Keratinocyte (primary cell): Measurements from ENCODE around the gene DBP. TPM values are rescaled to one million over a fixed set of nuclear protein-coding genes. Genes with fewer than 3 reads are reported as not detected.

Experiments
- DNase-seq: peaks from one replicate; pipeline ENCODE4 v3.0.0-alpha.2; 2011; ENCODE audit warnings: low read depth, missing footprints, low spot score
- FAIRE-seq: peaks from 2 replicates; lab custom pipeline; 2011; peaks lifted over from hg19 to GRCh38; lab: Jason Lieb, UNC
- H2AFZ ChIP-seq: 2 replicates; pipeline ENCODE4 v1.6.0; 2012; ENCODE audit warnings: low read length, control low read depth, inconsistent platforms; ENCODE audit not compliant: control insufficient read depth
- H3K27ac ChIP-seq: 2 replicates; pipeline ENCODE4 v1.5.1; 2011; ENCODE audit warnings: low read length; ENCODE audit not compliant: control insufficient read depth, insufficient read depth
- H3K27me3 ChIP-seq: 3 replicates; pipeline ENCODE4 v1.6.0; 2011; ENCODE audit warnings: low read length; ENCODE audit not compliant: control insufficient read depth, insufficient read depth; ENCODE audit errors: extremely low read depth
- H3K36me3 ChIP-seq, 2 experiments: 2 replicates in 1 of 2; 3 replicates in 1 of 2; pipeline ENCODE4 v1.5.1; 2011; ENCODE audit warnings: low read length in 2 of 2, mild to moderate bottlenecking in 1 of 2; ENCODE audit not compliant: control insufficient read depth in 2 of 2, insufficient read depth in 2 of 2; ENCODE audit errors: extremely low read depth in 1 of 2
- H3K4me1 ChIP-seq: 3 replicates; pipeline ENCODE4 v1.5.1; 2011; ENCODE audit warnings: low read length; ENCODE audit not compliant: control insufficient read depth, insufficient read depth; ENCODE audit errors: extremely low read depth
- H3K4me2 ChIP-seq: 3 replicates; pipeline ENCODE4 v1.6.0; 2011; ENCODE audit warnings: low read depth, low read length; ENCODE audit not compliant: control insufficient read depth, insufficient read depth; ENCODE audit errors: extremely low read depth
- H3K4me3 ChIP-seq, 3 experiments: fragments of 200-600 bp in 1 of 3; sonication (generic) in 1 of 3; 2 replicates in 2 of 3; 3 replicates in 1 of 3; pipeline ENCODE4 v1.5.1; 2011 to 2016; ENCODE audit warnings: low read length in 3 of 3, mild to moderate bottlenecking in 3 of 3, control low read depth in 2 of 3, inconsistent platforms in 1 of 3, low read depth in 1 of 3, mixed read lengths in 1 of 3, mixed run types in 1 of 3, moderate library complexity in 1 of 3; ENCODE audit not compliant: control insufficient read depth in 2 of 3, insufficient read depth in 2 of 3; ENCODE audit errors: extremely low read depth in 1 of 3
- H3K79me2 ChIP-seq: 2 replicates; pipeline ENCODE4 v1.6.0; 2012; ENCODE audit warnings: low read length; ENCODE audit not compliant: control insufficient read depth, insufficient read depth
- H3K9ac ChIP-seq: 3 replicates; pipeline ENCODE4 v1.6.0; 2011; ENCODE audit warnings: low read length; ENCODE audit not compliant: control insufficient read depth, insufficient read depth; ENCODE audit errors: extremely low read depth
- H3K9me1 ChIP-seq: 3 replicates; pipeline ENCODE4 v1.6.0; 2011; ENCODE audit warnings: low read length; ENCODE audit not compliant: control insufficient read depth, insufficient read depth; ENCODE audit errors: extremely low read depth
- H3K9me3 ChIP-seq: 2 replicates; pipeline ENCODE4 v1.5.1; 2012; ENCODE audit warnings: low read depth, low read length; ENCODE audit not compliant: control insufficient read depth
- H4K20me1 ChIP-seq: 3 replicates; pipeline ENCODE4 v1.6.0; 2011; ENCODE audit warnings: low read length; ENCODE audit not compliant: control insufficient read depth, insufficient read depth; ENCODE audit errors: extremely low read depth
- CTCF ChIP-seq, 3 experiments: IDR thresholded peaks in 1 of 3; conservative IDR thresholded peaks in 1 of 3; optimal IDR thresholded peaks in 1 of 3; 2 replicates in 2 of 3; 3 replicates in 1 of 3; pipeline versions ENCODE3 to v1.5.1; 2011; ENCODE audit warnings: low read length in 3 of 3, mild to moderate bottlenecking in 3 of 3, moderate library complexity in 2 of 3, control low read depth in 1 of 3, inconsistent platforms in 1 of 3; ENCODE audit not compliant: insufficient read depth in 2 of 3; ENCODE audit errors: extremely low read depth in 1 of 3
- EZH2 ChIP-seq: IDR thresholded peaks from one replicate; pipeline ENCODE4 v1.6.1; 2012; ENCODE audit warnings: inconsistent platforms, mild to moderate bottlenecking, low read length, moderate library complexity
- dilution Hi-C: fragments of 300-500 bp; cut with MboI; formaldehyde crosslinking; loops from one replicate; pipeline ENCODE4 v1.7.0; 2020; ENCODE audit warnings: low sequenced_read_pairs; ENCODE audit not compliant: extremely low pct_ligation_motif_present
- polyA plus RNA-seq, 5 experiments: library from polyadenylated mRNA; depleted of rRNA in 3 of 5; stranded (reverse) in 3 of 5; stranded (forward) in 1 of 5; unstranded in 1 of 5; fragments of >200 nt; gene quantifications; 1 replicate in 1 of 5; 2 replicates in 3 of 5; 3 replicates in 1 of 5; pipeline versions ENCODE4 v1.2.1 to v1.2.3, GENCODE V29; 2011 to 2012; ENCODE audit warnings: missing spikeins in 2 of 5, low read depth in 1 of 5, low replicate concordance in 1 of 5

DBP gene
- polyA plus RNA-seq, 1 donor (not counting 4 experiments of a cell fraction or from before 2014, with no cell fraction given) = 1.0 TPM

DNA sequence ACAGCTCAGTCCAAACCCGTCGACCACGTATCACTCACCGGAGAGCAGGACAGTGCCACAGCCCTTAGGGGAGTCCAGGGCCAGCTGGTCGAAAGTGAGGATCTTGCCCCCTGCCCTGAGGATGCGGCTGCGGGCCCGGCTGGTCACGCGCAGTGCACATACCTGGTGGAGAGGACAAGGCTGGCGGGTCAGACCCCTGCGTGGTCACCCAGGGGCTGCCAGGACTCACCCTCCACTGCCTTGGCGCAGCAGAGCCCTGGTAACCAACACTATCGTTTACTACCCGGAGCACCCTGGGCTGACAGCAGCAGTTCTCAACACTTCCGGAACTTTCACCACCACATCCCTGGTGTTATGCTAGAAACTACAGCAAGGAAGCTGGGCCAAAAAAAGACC is 21.1 kb downstream of the DBP start:
- H3K4me2 ChIP-seq = peak overlapping the region; percentile 95
- H3K4me3 ChIP-seq = peak overlapping the region in 1 of 3 experiments; percentile 19

GRCh38 chr19:48615231-48616040 is 21.7 kb downstream of the DBP start:
- peak overlapping the region; percentile 98 for H3K9ac ChIP-seq
- peaks cover 5% of the 10 kb centered on the region for H3K9me1 ChIP-seq
- peaks cover 20 to 36% of the 10 kb centered on the region in 2 experiments for H3K36me3 ChIP-seq
- H3K79me2 ChIP-seq = peaks cover 39% of the 10 kb centered on the region
- peaks cover 40% of the 10 kb centered on the region for H3K4me1 ChIP-seq
- no peak for FAIRE-seq
- no peak for DNase-seq
- H3K27ac ChIP-seq = no peak overlapping the region
- no peak overlapping the region for H2AFZ ChIP-seq
- no peaks in the 10 kb centered on the region for H3K9me3 ChIP-seq
- TF ChIP-seq EZH2 (no peak), CTCF (optimal IDR thresholded peaks at IDR 0.05 in 1 of 3, IDR thresholded peaks at IDR 0.05 in 1 of 3, conservative IDR thresholded peaks at IDR 0.05 in 1 of 3; ENCODE audit: extremely low read depth in 1 of 3, insufficient read depth in 2 of 3, low read length in 3 of 3) (no peak)
- peaks cover 32% of the 10 kb centered on the region for H4K20me1 ChIP-seq
- dilution Hi-C loops = no loop called here
- peak overlapping the region in 1 of 3 experiments; percentile 19 for H3K4me3 ChIP-seq
- no peaks in the 10 kb centered on the region for H3K27me3 ChIP-seq
- peak overlapping the region; percentile 95 for H3K4me2 ChIP-seq

More for the DNA sequence above, 21.1 kb downstream of the DBP start:
- Histone ChIP-seq H3K36me3 (peaks cover 20 to 36% of the 10 kb centered on the region in 2 experiments), H3K4me1 (peaks cover 40% of the 10 kb centered on the region), H4K20me1 (peaks cover 32% of the 10 kb centered on the region), H3K79me2 (peaks cover 39% of the 10 kb centered on the region), H3K9me3 (no peaks in the 10 kb centered on the region), H2AFZ (no peak overlapping the region), H3K9ac (peak overlapping the region; percentile 98), H3K27ac (no peak overlapping the region), H3K27me3 (no peaks in the 10 kb centered on the region), H3K9me1 (peaks cover 5% of the 10 kb centered on the region)
- DNase-seq = no peak
- TF ChIP-seq CTCF (optimal IDR thresholded peaks at IDR 0.05 in 1 of 3, IDR thresholded peaks at IDR 0.05 in 1 of 3, conservative IDR thresholded peaks at IDR 0.05 in 1 of 3; ENCODE audit: extremely low read depth in 1 of 3, insufficient read depth in 2 of 3, low read length in 3 of 3) (no peak), EZH2 (no peak)
- no peak for FAIRE-seq
- dilution Hi-C loops = no loop called here
